GM18507 (cell line): ENCODE measurements around the gene TMPO.
A peak's percentile ranks its signal among the peaks of the same experiment; 100 is the strongest.
"Not testable (repeated sequence)": the region's sequence is repeated elsewhere in the genome, so short reads cannot be mapped to it uniquely, and the experiment has no call there.

Experiments
- DNase-seq: peaks from one replicate; pipeline ENCODE4 v3.0.0; 2011; ENCODE audit warnings: low read depth; ENCODE audit not compliant: insufficient read length; ENCODE audit errors: extremely low spot score
- FAIRE-seq: peaks from 2 replicates; lab custom pipeline; 2011; peaks lifted over from hg19 to GRCh38; lab: Jason Lieb, UNC

The TMPO gene

GRCh38 chr12:98515287-98516110, at the start of gene TMPO:
TMPO (plus strand) TSS chr12:98515590; CDS start chr12:98515868, 278 bp downstream.
- DNase-seq (peak; percentile 74), FAIRE-seq (peak; percentile 93)

- DNase-seq: no peak
- no peak for FAIRE-seq
Measured at GRCh38 chr12:98465950-98466602, 49.3 kb upstream of the TMPO start.

- DNase-seq (no peak), FAIRE-seq (no peak)
Measured at GRCh38 chr12:98466640-98467400, 48.6 kb upstream of the TMPO start.

- DNase-seq (no peak), FAIRE-seq (no peak)
Measured at GRCh38 chr12:98469109-98469508, 46.3 kb upstream of the TMPO start.

- DNase-seq (no peak), FAIRE-seq (no peak)
Measured at GRCh38 chr12:98470469-98471082, 44.8 kb upstream of the TMPO start.

GRCh38 chr12:98471085-98471484, 44.3 kb upstream of the TMPO start:
- DNase-seq (no peak), FAIRE-seq (no peak)

- no peak for FAIRE-seq
- no peak for DNase-seq
Measured at GRCh38 chr12:98475565-98475908, 39.9 kb upstream of the TMPO start.

GRCh38 chr12:98478606-98479005, 36.8 kb upstream of the TMPO start:
- FAIRE-seq (no peak), DNase-seq (no peak)

- DNase-seq (no peak), FAIRE-seq (no peak)
Measured at GRCh38 chr12:98483621-98484503, 31.5 kb upstream of the TMPO start.

- DNase-seq (no peak), FAIRE-seq (no peak)
Measured at GRCh38 chr12:98485792-98486340, 29.5 kb upstream of the TMPO start.

GRCh38 chr12:98488416-98488815, 27.0 kb upstream of the TMPO start:
- DNase-seq, FAIRE-seq: not testable (repeated sequence)

GRCh38 chr12:98489176-98489575, 26.2 kb upstream of the TMPO start:
- no peak for DNase-seq
- FAIRE-seq: no peak

GRCh38 chr12:98490501-98491453, 24.6 kb upstream of the TMPO start:
- DNase-seq (peak; percentile 47), FAIRE-seq (peak; percentile 91)

- no peak for DNase-seq
Measured at GRCh38 chr12:98492580-98493140, 22.7 kb upstream of the TMPO start.

GRCh38 chr12:98501266-98501629, 14.1 kb upstream of the TMPO start:
- DNase-seq: not testable (repeated sequence)

More at GRCh38 chr12:98492580-98493140, 22.7 kb upstream of the TMPO start:
- FAIRE-seq: no peak

GRCh38 chr12:98503342-98503591, 12.1 kb upstream of the TMPO start:
- FAIRE-seq: no peak

More at GRCh38 chr12:98501266-98501629, 14.1 kb upstream of the TMPO start:
- FAIRE-seq: not testable (repeated sequence)

GRCh38 chr12:98503592-98504367, 11.6 kb upstream of the TMPO start:
- FAIRE-seq: peak; percentile 91
- peak; percentile 65 for DNase-seq

More at GRCh38 chr12:98503342-98503591, 12.1 kb upstream of the TMPO start:
- DNase-seq: peak; percentile 53
